IMR-90 (cell line): ENCODE measurements around the gene CEP128. TPM values are rescaled to one million over a fixed set of nuclear protein-coding genes. Genes with fewer than 3 reads are reported as not detected.

Experiments
- ATAC-seq: fragments of 200-7000 bp; cut with Tn5 transposase; 2 replicates; pipeline ENCODE4 v1.9.1; 2020; ENCODE audit warnings: low read depth, mild to moderate bottlenecking, moderate library complexity
- BruUV-seq: library from RNA; stranded (reverse); fragments of 400-500 nt; replicated peaks from 2 replicates; lab custom pipeline; 2021; lab: Mats Ljungman, UMichigan
- CTCF ChIA-PET: fragments of 300-600 bp; formaldehyde crosslinking; extraction: SDS; loops from one replicate; lab custom pipeline; 2021; ENCODE audit warnings: antibody characterized with exemption; lab: Yijun Ruan, JAX
- POLR2A ChIA-PET: fragments of 300-600 bp; sonication (Branson Sonifier 250); formaldehyde crosslinking; loops from one replicate; lab custom pipeline; 2022; ENCODE audit warnings: antibody characterized with exemption; ENCODE audit not compliant: unreplicated experiment; lab: Charles Lee
- DNase-seq: peaks from one replicate; pipeline ENCODE4 v3.0.0; 2013
- H2AFZ ChIP-seq: replicated peaks from 2 replicates; pipeline ENCODE3; 2013; ENCODE audit warnings: low read length, mild to moderate bottlenecking; ENCODE audit not compliant: poor library complexity
- H2AK5ac ChIP-seq: 2 replicates; pipeline ENCODE4 v1.6.1; 2013; ENCODE audit warnings: low read depth, low read length, inconsistent platforms
- H2AK9ac ChIP-seq: replicated peaks from 2 replicates; pipeline ENCODE3; 2013; ENCODE audit warnings: mild to moderate bottlenecking, low read depth, low read length, moderate library complexity; ENCODE audit not compliant: poor library complexity
- H2BK120ac ChIP-seq: 2 replicates; pipeline ENCODE4 v1.6.1; 2013; ENCODE audit warnings: low read depth, low read length, inconsistent platforms
- H2BK15ac ChIP-seq: 3 replicates; pipeline ENCODE4 v1.6.1; 2013; ENCODE audit warnings: low read depth, low read length, inconsistent platforms
- H2BK20ac ChIP-seq: 2 replicates; pipeline ENCODE4 v1.6.1; 2013; ENCODE audit warnings: low read depth, mild to moderate bottlenecking, inconsistent platforms, low read length, moderate library complexity
- H2BK5ac ChIP-seq: 2 replicates; pipeline ENCODE4 v1.6.1; 2013; ENCODE audit warnings: mild to moderate bottlenecking, low read depth, low read length, inconsistent platforms; ENCODE audit not compliant: poor library complexity, severe bottlenecking
- H3K14ac ChIP-seq: replicated peaks from 2 replicates; pipeline ENCODE4 v1.6.1; 2013; ENCODE audit warnings: low read depth, low read length, inconsistent platforms
- H3K18ac ChIP-seq: 2 replicates; pipeline ENCODE4 v1.6.1; 2013; ENCODE audit warnings: low read depth, low read length, control low read depth
- H3K23ac ChIP-seq: 2 replicates; pipeline ENCODE4 v1.6.1; 2013; ENCODE audit warnings: low read depth, low read length, inconsistent platforms
- H3K27ac ChIP-seq: 2 replicates; pipeline ENCODE4 v1.5.1; 2013; ENCODE audit warnings: mild to moderate bottlenecking, control low read depth, low read length; ENCODE audit not compliant: insufficient read depth
- H3K27me3 ChIP-seq: 2 replicates; pipeline ENCODE4 v1.6.1; 2013; ENCODE audit warnings: low read length; ENCODE audit not compliant: control insufficient read depth, insufficient read depth
- H3K36me3 ChIP-seq: 2 replicates; pipeline ENCODE4 v1.6.1; 2013; ENCODE audit warnings: low read length, mixed read lengths; ENCODE audit not compliant: control insufficient read depth, insufficient read depth
- H3K4ac ChIP-seq: 2 replicates; pipeline ENCODE4 v1.6.1; 2013; ENCODE audit warnings: low read depth, low read length, inconsistent platforms
- H3K4me1 ChIP-seq: 2 replicates; pipeline ENCODE4 v1.6.1; 2013; ENCODE audit warnings: low read length, mixed read lengths; ENCODE audit not compliant: control insufficient read depth, insufficient read depth
- H3K4me2 ChIP-seq: 2 replicates; pipeline ENCODE4 v1.6.1; 2013; ENCODE audit warnings: low read depth, mild to moderate bottlenecking, control low read depth, low read length, moderate library complexity
- H3K4me3 ChIP-seq: 2 replicates; pipeline ENCODE4 v1.5.1; 2013; ENCODE audit warnings: low read depth, mild to moderate bottlenecking, control low read depth, low read length, moderate library complexity; ENCODE audit not compliant: insufficient read depth
- H3K56ac ChIP-seq: 2 replicates; pipeline ENCODE4 v1.6.1; 2013; ENCODE audit warnings: low read length, inconsistent platforms; ENCODE audit not compliant: insufficient read depth; ENCODE audit errors: extremely low read depth
- H3K79me1 ChIP-seq, 2 experiments: 2 replicates each; pipeline ENCODE4 v1.6.1; 2013; ENCODE audit warnings: low read length in 2 of 2, inconsistent platforms in 1 of 2, low read depth in 1 of 2
- H3K9ac ChIP-seq: 2 replicates; pipeline ENCODE4 v1.6.1; 2013; ENCODE audit warnings: low read depth, low read length, control low read depth
- H3K9me1 ChIP-seq: 2 replicates; pipeline ENCODE4 v1.6.1; 2013; ENCODE audit warnings: low read length, inconsistent platforms; ENCODE audit not compliant: insufficient read depth
- H3K9me3 ChIP-seq: 2 replicates; pipeline ENCODE4 v1.6.1; 2013; ENCODE audit warnings: low read length; ENCODE audit not compliant: control insufficient read depth, insufficient read depth
- H4K20me1 ChIP-seq: 2 replicates; pipeline ENCODE4 v1.6.1; 2013; ENCODE audit warnings: low read length, inconsistent platforms; ENCODE audit not compliant: insufficient read depth
- H4K5ac ChIP-seq: 2 replicates; pipeline ENCODE4 v1.6.1; 2013; ENCODE audit warnings: mild to moderate bottlenecking, low read depth, low read length, control low read depth
- H4K8ac ChIP-seq, 2 experiments: 2 replicates each; pipeline ENCODE4 v1.6.1; 2013; ENCODE audit warnings: low read depth in 2 of 2, low read length in 2 of 2, control low read depth in 1 of 2, inconsistent platforms in 1 of 2
- H4K91ac ChIP-seq: 2 replicates; pipeline ENCODE4 v1.6.1; 2013; ENCODE audit warnings: low read depth, low read length, inconsistent platforms; ENCODE audit not compliant: insufficient read depth
- BHLHE40 ChIP-seq: fragments of 150-350 bp; IDR thresholded peaks from 2 replicates; pipeline ENCODE4 v1.6.1; 2016; ENCODE audit warnings: mild to moderate bottlenecking, low read depth, low read length
- FOS ChIP-seq: fragments of 150-350 bp; IDR thresholded peaks from 2 replicates; pipeline ENCODE4 v1.6.1; 2016; ENCODE audit warnings: low read depth, low read length
- MAFK ChIP-seq: IDR thresholded peaks from 2 replicates; pipeline ENCODE4 v1.6.1; 2012; ENCODE audit warnings: low read depth, low read length, improper control_type of control experiment
- NFE2L2 ChIP-seq: fragments of 150-350 bp; IDR thresholded peaks from 2 replicates; pipeline ENCODE4 v1.6.1; 2016; ENCODE audit warnings: low read depth, mild to moderate bottlenecking, low read length
- POLR2A ChIP-seq: IDR thresholded peaks from 2 replicates; pipeline ENCODE4 v1.6.1; 2012; ENCODE audit warnings: mild to moderate bottlenecking, low read depth, low read length
- RAD21 ChIP-seq: IDR thresholded peaks from 2 replicates; pipeline ENCODE4 v1.6.1; 2012; ENCODE audit warnings: low read length, improper control_type of control experiment
- RFX5 ChIP-seq: IDR thresholded peaks from 2 replicates; pipeline ENCODE4 v1.8.0; 2012; ENCODE audit warnings: low read depth, mild to moderate bottlenecking, low read length, moderate library complexity
- SMC3 ChIP-seq: fragments of 150-350 bp; IDR thresholded peaks from 2 replicates; pipeline ENCODE4 v1.6.1; 2016; ENCODE audit warnings: low read depth, mild to moderate bottlenecking, antibody characterized with exemption, low read length, moderate library complexity
- whole genome bisulfite sequencing, 2 experiments: methylation state at CpG; one replicate each; pipeline versions ENCODE4 v1.1.5 to v1.1.7; 2013; ENCODE audit warnings: missing lambda C conversion rate in 2 of 2; ENCODE audit not compliant: insufficient read length in 1 of 2; ENCODE audit errors: extremely low coverage in 2 of 2; 5-methylcytosine and 5-hydroxymethylcytosine counted together
- dilution Hi-C: fragments of 300-500 bp; cut with HindIII; formaldehyde crosslinking; loops from one replicate; pipeline ENCODE4 v1.14.3; 2018; ENCODE audit warnings: low sequenced_read_pairs; ENCODE audit not compliant: unreplicated experiment
- in situ Hi-C: fragments of 300-500 bp; cut with MboI; formaldehyde crosslinking; loops from 3 replicates; pipeline ENCODE4 v1.14.3; 2019; ENCODE audit warnings: low sequenced_read_pairs, inconsistent platforms, mixed read lengths
- intact Hi-C: fragments of 100-400 bp; cut with micrococcal nuclease; formaldehyde crosslinking; loops from 2 replicates; pipeline ENCODE4 v1.10.0; 2022
- polyA plus RNA-seq, 3 experiments: library from polyadenylated mRNA; depleted of rRNA; stranded (reverse); fragments of >200 nt; gene quantifications; 2 replicates each; pipeline ENCODE4 v1.2.3, GENCODE V29; 2012; ENCODE audit warnings: low replicate concordance in 1 of 3
- total RNA-seq: library from RNA; depleted of rRNA; stranded (reverse); fragments of >200 nt; gene quantifications from 2 replicates; pipeline ENCODE4 v1.2.3, GENCODE V29; 2012
- TF ChIP-seq, protein P1 (sequence below): fragments of 150-350 bp; IDR thresholded peaks from 2 replicates; pipeline ENCODE4 v1.6.1; 2016; ENCODE audit warnings: low read depth, mild to moderate bottlenecking, low read length, moderate library complexity, borderline replicate concordance

The CEP128 gene
- total and polyA plus RNA-seq, 2 of the 4 experiments (the other 2 are of a cell fraction), result 1.9 to 5.7 TPM

DNA sequence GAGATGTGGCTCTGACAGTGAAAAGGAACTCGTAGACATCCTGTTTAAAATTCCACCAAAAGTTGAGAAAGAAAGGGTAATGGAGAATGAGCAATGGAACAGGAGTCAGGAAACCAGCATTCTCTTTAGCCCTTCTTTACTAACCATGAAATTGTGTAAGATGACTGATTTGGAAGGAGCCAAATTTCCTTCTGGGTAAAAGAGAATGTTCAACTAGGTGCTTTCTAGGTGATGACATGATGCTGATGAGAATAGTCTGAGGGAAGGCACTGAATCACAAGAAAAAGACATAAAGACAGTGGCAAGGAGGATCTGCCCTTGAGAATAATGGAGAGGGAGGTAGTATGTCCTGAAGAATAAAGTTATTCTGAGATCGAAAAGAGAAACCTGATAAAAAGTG lies 16.1 kb upstream of the CEP128 start:
- Histone ChIP-seq H4K91ac (no peak overlapping the region), H3K4me2 (no peak overlapping the region), H3K23ac (no peak overlapping the region), H2AK9ac (no peak overlapping the region), H2AK5ac (no peak overlapping the region), H4K5ac (no peak overlapping the region), H3K79me1 (no peaks in the 10 kb centered on the region), H4K20me1 (no peaks in the 10 kb centered on the region), H2BK120ac (no peak overlapping the region), H2BK5ac (no peak overlapping the region), H3K14ac (no peak overlapping the region), H2AFZ (no peak overlapping the region), H3K4me1 (no peaks in the 10 kb centered on the region), H3K27ac (no peak overlapping the region), H2BK20ac (no peak overlapping the region), H3K9me1 (no peaks in the 10 kb centered on the region), H3K4me3 (no peak overlapping the region), H4K8ac (no peak overlapping the region), H3K9me3 (no peaks in the 10 kb centered on the region), H3K4ac (no peak overlapping the region), H3K36me3 (no peaks in the 10 kb centered on the region), H3K27me3 (peaks cover 23% of the 10 kb centered on the region), H3K9ac (no peak overlapping the region), H3K56ac (no peak overlapping the region), H3K18ac (no peak overlapping the region), H2BK15ac (no peak overlapping the region)
- POLR2A ChIA-PET, result no interaction called here
- CTCF ChIA-PET, result interaction anchor here (1.0 kb wide), 1 partner anchor 30 kb away, joined by 3 read pairs; no protein-coding TSS in a partner anchor
- BruUV-seq, result no TSS peak
- no peak for DNase-seq
- dilution Hi-C loops (no loop called here), intact Hi-C loops (no loop called here), in situ Hi-C loops (no loop called here)
- 80% methylated on average over 1 of the region's 2 CpGs; no CpG with 5 or more reads in 1 of the 2 experiments for WGBS, 2 experiments
- ATAC-seq, result no peak
- TF ChIP-seq RFX5 (no peak), FOS (no peak), MAFK (no peak), RAD21 (no peak), POLR2A (no peak), BHLHE40 (no peak), SMC3 (no peak), NFE2L2 (no peak)
- TF ChIP-seq, protein P1, sequence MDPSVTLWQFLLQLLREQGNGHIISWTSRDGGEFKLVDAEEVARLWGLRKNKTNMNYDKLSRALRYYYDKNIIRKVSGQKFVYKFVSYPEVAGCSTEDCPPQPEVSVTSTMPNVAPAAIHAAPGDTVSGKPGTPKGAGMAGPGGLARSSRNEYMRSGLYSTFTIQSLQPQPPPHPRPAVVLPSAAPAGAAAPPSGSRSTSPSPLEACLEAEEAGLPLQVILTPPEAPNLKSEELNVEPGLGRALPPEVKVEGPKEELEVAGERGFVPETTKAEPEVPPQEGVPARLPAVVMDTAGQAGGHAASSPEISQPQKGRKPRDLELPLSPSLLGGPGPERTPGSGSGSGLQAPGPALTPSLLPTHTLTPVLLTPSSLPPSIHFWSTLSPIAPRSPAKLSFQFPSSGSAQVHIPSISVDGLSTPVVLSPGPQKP, result no peak
